IMR-90 (cell line): ENCODE data around the gene KATNAL2. TPM values are rescaled to one million over a fixed set of nuclear protein-coding genes. Genes with fewer than 3 reads are reported as not detected.

Experiments
- ATAC-seq: fragments of 200-7000 bp; cut with Tn5 transposase; 2 replicates; pipeline ENCODE4 v1.9.1; 2020; ENCODE audit warnings: low read depth, mild to moderate bottlenecking, moderate library complexity
- BruUV-seq: library from RNA; stranded (reverse); fragments of 400-500 nt; replicated peaks from 2 replicates; lab custom pipeline; 2021; lab: Mats Ljungman, UMichigan
- CTCF ChIA-PET: fragments of 300-600 bp; formaldehyde crosslinking; extraction: SDS; loops from one replicate; lab custom pipeline; 2021; ENCODE audit warnings: antibody characterized with exemption; lab: Yijun Ruan, JAX
- POLR2A ChIA-PET: fragments of 300-600 bp; sonication (Branson Sonifier 250); formaldehyde crosslinking; loops from one replicate; lab custom pipeline; 2022; ENCODE audit warnings: antibody characterized with exemption; ENCODE audit not compliant: unreplicated experiment; lab: Charles Lee
- DNase-seq: peaks from one replicate; pipeline ENCODE4 v3.0.0; 2013
- H2AFZ ChIP-seq: replicated peaks from 2 replicates; pipeline ENCODE3; 2013; ENCODE audit warnings: low read length, mild to moderate bottlenecking; ENCODE audit not compliant: poor library complexity
- H2AK5ac ChIP-seq: 2 replicates; pipeline ENCODE4 v1.6.1; 2013; ENCODE audit warnings: low read depth, low read length, inconsistent platforms
- H2AK9ac ChIP-seq: replicated peaks from 2 replicates; pipeline ENCODE3; 2013; ENCODE audit warnings: mild to moderate bottlenecking, low read depth, low read length, moderate library complexity; ENCODE audit not compliant: poor library complexity
- H2BK120ac ChIP-seq: 2 replicates; pipeline ENCODE4 v1.6.1; 2013; ENCODE audit warnings: low read depth, low read length, inconsistent platforms
- H2BK15ac ChIP-seq: 3 replicates; pipeline ENCODE4 v1.6.1; 2013; ENCODE audit warnings: low read depth, low read length, inconsistent platforms
- H2BK20ac ChIP-seq: 2 replicates; pipeline ENCODE4 v1.6.1; 2013; ENCODE audit warnings: low read depth, mild to moderate bottlenecking, inconsistent platforms, low read length, moderate library complexity
- H2BK5ac ChIP-seq: 2 replicates; pipeline ENCODE4 v1.6.1; 2013; ENCODE audit warnings: mild to moderate bottlenecking, low read depth, low read length, inconsistent platforms; ENCODE audit not compliant: poor library complexity, severe bottlenecking
- H3K14ac ChIP-seq: replicated peaks from 2 replicates; pipeline ENCODE4 v1.6.1; 2013; ENCODE audit warnings: low read depth, low read length, inconsistent platforms
- H3K18ac ChIP-seq: 2 replicates; pipeline ENCODE4 v1.6.1; 2013; ENCODE audit warnings: low read depth, low read length, control low read depth
- H3K23ac ChIP-seq: 2 replicates; pipeline ENCODE4 v1.6.1; 2013; ENCODE audit warnings: low read depth, low read length, inconsistent platforms
- H3K27ac ChIP-seq: 2 replicates; pipeline ENCODE4 v1.5.1; 2013; ENCODE audit warnings: mild to moderate bottlenecking, control low read depth, low read length; ENCODE audit not compliant: insufficient read depth
- H3K27me3 ChIP-seq: 2 replicates; pipeline ENCODE4 v1.6.1; 2013; ENCODE audit warnings: low read length; ENCODE audit not compliant: control insufficient read depth, insufficient read depth
- H3K36me3 ChIP-seq: 2 replicates; pipeline ENCODE4 v1.6.1; 2013; ENCODE audit warnings: low read length, mixed read lengths; ENCODE audit not compliant: control insufficient read depth, insufficient read depth
- H3K4ac ChIP-seq: 2 replicates; pipeline ENCODE4 v1.6.1; 2013; ENCODE audit warnings: low read depth, low read length, inconsistent platforms
- H3K4me1 ChIP-seq: 2 replicates; pipeline ENCODE4 v1.6.1; 2013; ENCODE audit warnings: low read length, mixed read lengths; ENCODE audit not compliant: control insufficient read depth, insufficient read depth
- H3K4me2 ChIP-seq: 2 replicates; pipeline ENCODE4 v1.6.1; 2013; ENCODE audit warnings: low read depth, mild to moderate bottlenecking, control low read depth, low read length, moderate library complexity
- H3K4me3 ChIP-seq: 2 replicates; pipeline ENCODE4 v1.5.1; 2013; ENCODE audit warnings: low read depth, mild to moderate bottlenecking, control low read depth, low read length, moderate library complexity; ENCODE audit not compliant: insufficient read depth
- H3K56ac ChIP-seq: 2 replicates; pipeline ENCODE4 v1.6.1; 2013; ENCODE audit warnings: low read length, inconsistent platforms; ENCODE audit not compliant: insufficient read depth; ENCODE audit errors: extremely low read depth
- H3K79me1 ChIP-seq, 2 experiments: 2 replicates each; pipeline ENCODE4 v1.6.1; 2013; ENCODE audit warnings: low read length in 2 of 2, inconsistent platforms in 1 of 2, low read depth in 1 of 2
- H3K9ac ChIP-seq: 2 replicates; pipeline ENCODE4 v1.6.1; 2013; ENCODE audit warnings: low read depth, low read length, control low read depth
- H3K9me1 ChIP-seq: 2 replicates; pipeline ENCODE4 v1.6.1; 2013; ENCODE audit warnings: low read length, inconsistent platforms; ENCODE audit not compliant: insufficient read depth
- H3K9me3 ChIP-seq: 2 replicates; pipeline ENCODE4 v1.6.1; 2013; ENCODE audit warnings: low read length; ENCODE audit not compliant: control insufficient read depth, insufficient read depth
- H4K20me1 ChIP-seq: 2 replicates; pipeline ENCODE4 v1.6.1; 2013; ENCODE audit warnings: low read length, inconsistent platforms; ENCODE audit not compliant: insufficient read depth
- H4K5ac ChIP-seq: 2 replicates; pipeline ENCODE4 v1.6.1; 2013; ENCODE audit warnings: mild to moderate bottlenecking, low read depth, low read length, control low read depth
- H4K8ac ChIP-seq, 2 experiments: 2 replicates each; pipeline ENCODE4 v1.6.1; 2013; ENCODE audit warnings: low read depth in 2 of 2, low read length in 2 of 2, control low read depth in 1 of 2, inconsistent platforms in 1 of 2
- H4K91ac ChIP-seq: 2 replicates; pipeline ENCODE4 v1.6.1; 2013; ENCODE audit warnings: low read depth, low read length, inconsistent platforms; ENCODE audit not compliant: insufficient read depth
- BHLHE40 ChIP-seq: fragments of 150-350 bp; IDR thresholded peaks from 2 replicates; pipeline ENCODE4 v1.6.1; 2016; ENCODE audit warnings: mild to moderate bottlenecking, low read depth, low read length
- CEBPB ChIP-seq: IDR thresholded peaks from 2 replicates; pipeline ENCODE4 v1.6.1; 2012; ENCODE audit warnings: low read depth, low read length, improper control_type of control experiment
- CHD1 ChIP-seq: IDR thresholded peaks from 2 replicates; pipeline ENCODE4 v1.6.1; 2012; ENCODE audit warnings: low read depth, low read length, improper control_type of control experiment
- FOS ChIP-seq: fragments of 150-350 bp; IDR thresholded peaks from 2 replicates; pipeline ENCODE4 v1.6.1; 2016; ENCODE audit warnings: low read depth, low read length
- MAFK ChIP-seq: IDR thresholded peaks from 2 replicates; pipeline ENCODE4 v1.6.1; 2012; ENCODE audit warnings: low read depth, low read length, improper control_type of control experiment
- MAZ ChIP-seq: IDR thresholded peaks from 2 replicates; pipeline ENCODE4 v1.6.1; 2012; ENCODE audit warnings: low read depth, mild to moderate bottlenecking, low read length, improper control_type of control experiment, moderate library complexity, borderline replicate concordance
- MXI1 ChIP-seq: IDR thresholded peaks from 2 replicates; pipeline ENCODE4 v1.6.1; 2012; ENCODE audit warnings: low read depth, mild to moderate bottlenecking, low read length, moderate library complexity, borderline replicate concordance
- NFE2L2 ChIP-seq: fragments of 150-350 bp; IDR thresholded peaks from 2 replicates; pipeline ENCODE4 v1.6.1; 2016; ENCODE audit warnings: low read depth, mild to moderate bottlenecking, low read length
- RAD21 ChIP-seq: IDR thresholded peaks from 2 replicates; pipeline ENCODE4 v1.6.1; 2012; ENCODE audit warnings: low read length, improper control_type of control experiment
- RFX5 ChIP-seq: IDR thresholded peaks from 2 replicates; pipeline ENCODE4 v1.8.0; 2012; ENCODE audit warnings: low read depth, mild to moderate bottlenecking, low read length, moderate library complexity
- SMC3 ChIP-seq: fragments of 150-350 bp; IDR thresholded peaks from 2 replicates; pipeline ENCODE4 v1.6.1; 2016; ENCODE audit warnings: low read depth, mild to moderate bottlenecking, antibody characterized with exemption, low read length, moderate library complexity
- WGBS, 2 experiments: methylation state at CpG; one replicate each; pipeline versions ENCODE4 v1.1.5 to v1.1.7; 2013; ENCODE audit warnings: missing lambda C conversion rate in 2 of 2; ENCODE audit not compliant: insufficient read length in 1 of 2; ENCODE audit errors: extremely low coverage in 2 of 2; 5-methylcytosine and 5-hydroxymethylcytosine counted together
- dilution Hi-C: fragments of 300-500 bp; cut with HindIII; formaldehyde crosslinking; loops from one replicate; pipeline ENCODE4 v1.14.3; 2018; ENCODE audit warnings: low sequenced_read_pairs; ENCODE audit not compliant: unreplicated experiment
- in situ Hi-C: fragments of 300-500 bp; cut with MboI; formaldehyde crosslinking; loops from 3 replicates; pipeline ENCODE4 v1.14.3; 2019; ENCODE audit warnings: low sequenced_read_pairs, inconsistent platforms, mixed read lengths
- intact Hi-C: fragments of 100-400 bp; cut with micrococcal nuclease; formaldehyde crosslinking; loops from 2 replicates; pipeline ENCODE4 v1.10.0; 2022
- polyA plus RNA-seq, 3 experiments: library from polyadenylated mRNA; depleted of rRNA; stranded (reverse); fragments of >200 nt; gene quantifications; 2 replicates each; pipeline ENCODE4 v1.2.3, GENCODE V29; 2012; ENCODE audit warnings: low replicate concordance in 1 of 3
- total RNA-seq: library from RNA; depleted of rRNA; stranded (reverse); fragments of >200 nt; gene quantifications from 2 replicates; pipeline ENCODE4 v1.2.3, GENCODE V29; 2012
- TF ChIP-seq, protein P1 (sequence below): fragments of 150-350 bp; IDR thresholded peaks from 2 replicates; pipeline ENCODE4 v1.6.1; 2016; ENCODE audit warnings: low read depth, mild to moderate bottlenecking, low read length, moderate library complexity, borderline replicate concordance
- TF ChIP-seq, protein P2 (sequence below): conservative IDR thresholded peaks from 2 replicates; pipeline ENCODE4 v1.5.1; 2012; ENCODE audit warnings: mild to moderate bottlenecking, low read depth, low read length, improper control_type of control experiment
- TF ChIP-seq, protein P3 (sequence below): fragments of 150-350 bp; IDR thresholded peaks from 2 replicates; pipeline ENCODE4 v1.6.1; 2017; ENCODE audit warnings: mild to moderate bottlenecking, antibody characterized with exemption, low read length, low read depth

KATNAL2 gene
- total and polyA plus RNA-seq, 2 of the 4 experiments (the other 2 are of a cell fraction): 0.90 to 2.3 TPM

DNA sequence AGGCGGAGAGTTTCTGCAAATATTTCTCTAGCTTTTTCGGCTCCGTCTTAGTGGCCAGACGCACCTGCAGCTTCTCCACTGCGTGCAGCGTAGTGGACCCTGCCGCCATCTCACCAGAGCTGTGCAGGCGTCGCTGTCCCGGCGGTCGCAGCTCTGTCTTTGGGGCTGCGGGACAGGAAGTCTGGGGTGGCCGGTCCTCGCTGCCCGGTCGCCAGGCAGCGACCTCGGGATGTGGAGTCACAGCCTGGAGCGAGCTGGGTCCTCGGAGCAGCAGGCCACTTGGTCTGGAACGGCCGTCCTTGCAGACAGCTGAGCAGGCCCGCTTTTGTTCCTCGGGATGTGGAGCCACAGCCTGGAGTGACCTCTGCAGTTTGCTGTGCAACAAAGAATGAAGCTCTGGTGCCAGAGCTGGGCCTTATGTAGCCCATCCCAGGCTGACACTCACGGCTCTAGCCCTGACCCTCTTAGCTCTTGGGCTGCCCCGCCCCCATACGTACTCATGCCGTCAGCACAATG is 117.8 kb downstream of the KATNAL2 start, which contains the start of gene ELOA2:
Gene ELOA2 (minus strand): TSS at position 466 of the 516 bp plus-strand sequence. CDS start 357 bp downstream, at position 109.
- Histone ChIP-seq H3K27me3 (no peaks in the 10 kb centered on the region), H3K4me2 (no peak within 1 kb of the TSS), H3K27ac (no peak within 1 kb of the TSS), H3K79me1 (no peaks in the 10 kb centered on the region), H3K56ac (no peak within 1 kb of the TSS), H2BK15ac (no peak within 1 kb of the TSS), H2BK5ac (no peak within 1 kb of the TSS), H4K5ac (no peak within 1 kb of the TSS), H2BK20ac (no peak within 1 kb of the TSS), H3K23ac (no peak within 1 kb of the TSS), H4K8ac (no peak within 1 kb of the TSS), H4K20me1 (no peaks in the 10 kb centered on the region), H2AK9ac (no peak within 1 kb of the TSS), H3K4me1 (no peaks in the 10 kb centered on the region), H3K4ac (no peak within 1 kb of the TSS), H3K36me3 (no peaks in the 10 kb centered on the region), H3K4me3 (no peak within 1 kb of the TSS), H2AFZ (no peak within 1 kb of the TSS), H3K14ac (no peak within 1 kb of the TSS), H4K91ac (no peak within 1 kb of the TSS), H3K9ac (no peak within 1 kb of the TSS), H2AK5ac (no peak within 1 kb of the TSS), H3K9me3 (peaks cover 13% of the 10 kb centered on the region), H2BK120ac (no peak within 1 kb of the TSS), H3K9me1 (no peaks in the 10 kb centered on the region), H3K18ac (no peak within 1 kb of the TSS)
- in situ Hi-C loops (no loop called here), intact Hi-C loops (no loop called here), dilution Hi-C loops (no loop called here)
- TF ChIP-seq SMC3 (no peak), MAZ (no peak), CHD1 (no peak), BHLHE40 (no peak), CEBPB (no peak), MAFK (no peak), MXI1 (no peak), FOS (no peak), RFX5 (no peak), NFE2L2 (no peak), RAD21 (no peak)
- TF ChIP-seq, protein P1, sequence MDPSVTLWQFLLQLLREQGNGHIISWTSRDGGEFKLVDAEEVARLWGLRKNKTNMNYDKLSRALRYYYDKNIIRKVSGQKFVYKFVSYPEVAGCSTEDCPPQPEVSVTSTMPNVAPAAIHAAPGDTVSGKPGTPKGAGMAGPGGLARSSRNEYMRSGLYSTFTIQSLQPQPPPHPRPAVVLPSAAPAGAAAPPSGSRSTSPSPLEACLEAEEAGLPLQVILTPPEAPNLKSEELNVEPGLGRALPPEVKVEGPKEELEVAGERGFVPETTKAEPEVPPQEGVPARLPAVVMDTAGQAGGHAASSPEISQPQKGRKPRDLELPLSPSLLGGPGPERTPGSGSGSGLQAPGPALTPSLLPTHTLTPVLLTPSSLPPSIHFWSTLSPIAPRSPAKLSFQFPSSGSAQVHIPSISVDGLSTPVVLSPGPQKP: no peak
- TF ChIP-seq, protein P2, sequence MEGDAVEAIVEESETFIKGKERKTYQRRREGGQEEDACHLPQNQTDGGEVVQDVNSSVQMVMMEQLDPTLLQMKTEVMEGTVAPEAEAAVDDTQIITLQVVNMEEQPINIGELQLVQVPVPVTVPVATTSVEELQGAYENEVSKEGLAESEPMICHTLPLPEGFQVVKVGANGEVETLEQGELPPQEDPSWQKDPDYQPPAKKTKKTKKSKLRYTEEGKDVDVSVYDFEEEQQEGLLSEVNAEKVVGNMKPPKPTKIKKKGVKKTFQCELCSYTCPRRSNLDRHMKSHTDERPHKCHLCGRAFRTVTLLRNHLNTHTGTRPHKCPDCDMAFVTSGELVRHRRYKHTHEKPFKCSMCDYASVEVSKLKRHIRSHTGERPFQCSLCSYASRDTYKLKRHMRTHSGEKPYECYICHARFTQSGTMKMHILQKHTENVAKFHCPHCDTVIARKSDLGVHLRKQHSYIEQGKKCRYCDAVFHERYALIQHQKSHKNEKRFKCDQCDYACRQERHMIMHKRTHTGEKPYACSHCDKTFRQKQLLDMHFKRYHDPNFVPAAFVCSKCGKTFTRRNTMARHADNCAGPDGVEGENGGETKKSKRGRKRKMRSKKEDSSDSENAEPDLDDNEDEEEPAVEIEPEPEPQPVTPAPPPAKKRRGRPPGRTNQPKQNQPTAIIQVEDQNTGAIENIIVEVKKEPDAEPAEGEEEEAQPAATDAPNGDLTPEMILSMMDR: no peak
- TF ChIP-seq, protein P3, sequence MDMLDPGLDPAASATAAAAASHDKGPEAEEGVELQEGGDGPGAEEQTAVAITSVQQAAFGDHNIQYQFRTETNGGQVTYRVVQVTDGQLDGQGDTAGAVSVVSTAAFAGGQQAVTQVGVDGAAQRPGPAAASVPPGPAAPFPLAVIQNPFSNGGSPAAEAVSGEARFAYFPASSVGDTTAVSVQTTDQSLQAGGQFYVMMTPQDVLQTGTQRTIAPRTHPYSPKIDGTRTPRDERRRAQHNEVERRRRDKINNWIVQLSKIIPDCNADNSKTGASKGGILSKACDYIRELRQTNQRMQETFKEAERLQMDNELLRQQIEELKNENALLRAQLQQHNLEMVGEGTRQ: no peak
- BruUV-seq: no TSS peak
- DNase-seq (no peak), ATAC-seq (no peak)
- WGBS, 2 experiments: 88% methylated on average over 22 of the region's 29 CpGs; no CpG with 5 or more reads in 1 of the 2 experiments
- ChIA-PET CTCF (no interaction called here), POLR2A (no interaction called here)
